NOMO-1 treated with dmso at 0.1 percent for 144 hours (cell line): ENCODE measurements around the gene MRGPRG.
"Not testable (repeated sequence)": the region's sequence is repeated elsewhere in the genome, so short reads cannot be mapped to it uniquely, and the experiment has no call there.

Experiments
- DNase-seq: peaks from one replicate; lab custom pipeline; 2025; ENCODE audit not compliant: unreplicated experiment; lab: John Stamatoyannopoulos, UW

MRGPRG gene

GRCh38 chr11:3218483-3219280 is at the start of gene MRGPRG:
Gene MRGPRG (minus strand): TSS chr11:3218813. CDS start chr11:3218813, 0 bp downstream.
- no peak for DNase-seq

GRCh38 chr11:3262548-3262947 is 43.9 kb upstream of the MRGPRG start:
- not testable (repeated sequence) for DNase-seq

GRCh38 chr11:3261831-3262230 is 43.2 kb upstream of the MRGPRG start:
- not testable (repeated sequence) for DNase-seq

- DNase-seq, result not testable (repeated sequence)
Measured at GRCh38 chr11:3257509-3257908, 38.9 kb upstream of the MRGPRG start.

DNA sequence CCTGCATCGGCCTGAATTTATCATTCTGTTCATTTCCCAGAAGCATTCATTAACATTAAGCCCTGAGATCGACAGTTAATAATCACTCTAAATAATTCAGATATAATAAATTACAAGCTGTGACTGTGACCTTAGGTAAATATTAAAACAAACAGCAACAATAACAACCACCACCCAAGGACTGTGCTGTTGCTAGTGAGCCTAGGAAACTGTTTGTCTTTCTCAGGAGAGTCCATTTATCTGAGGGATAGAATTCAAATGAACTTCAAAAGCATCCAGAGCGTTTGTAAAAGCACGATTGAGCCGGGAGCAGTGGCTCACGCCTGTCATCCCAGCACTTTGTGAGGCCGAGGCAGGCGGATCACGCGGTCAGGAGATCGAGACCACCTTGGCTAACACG is 36.6 kb upstream of the MRGPRG start:
- DNase-seq, result not testable (repeated sequence)

- not testable (repeated sequence) for DNase-seq
Measured at GRCh38 chr11:3254773-3255172, 36.2 kb upstream of the MRGPRG start.

DNA sequence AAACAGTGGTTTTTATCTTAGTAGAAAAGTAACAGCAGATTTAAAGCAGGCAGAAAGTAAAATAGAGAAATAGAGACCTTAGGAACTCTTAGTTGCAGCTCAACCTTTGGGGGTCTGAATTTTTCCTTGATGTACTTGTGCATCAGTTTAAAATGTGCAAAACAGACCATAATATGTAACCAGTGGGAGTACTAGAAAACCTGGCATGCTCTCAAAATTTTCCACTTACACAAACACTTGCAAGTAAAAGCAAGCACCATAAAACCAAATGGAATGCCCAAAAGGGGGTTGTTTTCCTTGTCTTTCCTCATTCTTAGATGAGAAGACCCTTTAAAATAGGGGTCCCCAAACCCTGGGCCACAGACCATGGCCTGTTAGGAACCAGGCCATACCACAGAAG is 26.5 kb upstream of the MRGPRG start:
- DNase-seq, result no peak

DNA sequence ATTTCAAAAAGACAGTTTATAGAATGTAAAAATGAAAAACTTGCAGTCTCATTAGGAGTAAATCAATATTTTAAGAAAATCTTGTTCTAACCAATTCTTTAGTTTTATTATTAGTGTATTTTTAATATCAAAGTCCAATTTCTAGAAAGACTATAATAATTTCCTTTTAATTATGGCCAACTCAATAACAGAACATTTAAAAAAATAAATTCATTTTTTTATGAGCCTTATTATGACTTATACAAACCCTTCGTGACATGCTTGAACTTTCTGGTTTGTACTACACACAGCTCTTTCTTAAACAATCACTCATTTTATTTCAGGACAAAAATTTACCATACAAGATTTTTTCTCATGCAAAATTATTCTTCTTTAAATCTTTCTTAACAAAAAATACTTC is 25.3 kb upstream of the MRGPRG start:
- DNase-seq, result no peak

DNA sequence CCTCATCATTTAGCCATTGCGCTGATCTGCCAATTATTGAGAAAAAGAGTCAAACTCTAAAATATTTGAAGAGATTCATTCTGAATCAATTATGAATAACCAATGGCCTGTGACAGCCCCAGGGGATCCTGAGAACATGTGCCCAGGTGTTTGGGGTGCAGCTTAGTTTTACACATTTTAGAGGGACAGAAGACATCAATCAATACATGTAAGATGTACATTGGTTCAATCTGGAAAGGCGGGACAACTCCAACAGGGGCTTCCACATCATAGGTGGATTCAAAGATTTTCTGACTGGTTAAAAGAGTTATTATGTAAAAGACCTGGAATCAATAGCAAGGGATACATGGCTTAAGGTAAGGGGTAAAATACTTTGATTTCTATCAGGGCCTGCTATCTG is 18.5 kb upstream of the MRGPRG start:
- DNase-seq, result no peak

DNA sequence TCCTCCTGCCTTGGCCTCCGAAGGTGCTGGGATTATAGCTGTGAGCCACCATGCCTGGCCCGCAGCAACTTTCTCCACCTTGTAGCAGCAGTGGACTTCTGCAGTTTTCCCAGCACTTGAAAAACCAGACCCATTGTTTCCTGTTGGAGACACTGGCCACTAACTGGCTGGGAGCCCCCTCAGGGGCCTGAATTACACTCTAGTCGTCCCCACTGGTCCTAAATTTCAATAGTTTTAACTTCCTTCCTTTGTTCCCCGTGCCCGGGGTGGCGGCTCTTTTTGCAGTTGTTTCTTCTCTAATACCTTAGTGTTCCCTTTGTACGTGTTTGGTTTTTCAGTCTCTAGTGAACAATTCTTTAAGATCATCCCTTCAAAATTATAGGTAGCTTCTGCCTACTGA is 16.2 kb upstream of the MRGPRG start:
- no peak for DNase-seq

DNA sequence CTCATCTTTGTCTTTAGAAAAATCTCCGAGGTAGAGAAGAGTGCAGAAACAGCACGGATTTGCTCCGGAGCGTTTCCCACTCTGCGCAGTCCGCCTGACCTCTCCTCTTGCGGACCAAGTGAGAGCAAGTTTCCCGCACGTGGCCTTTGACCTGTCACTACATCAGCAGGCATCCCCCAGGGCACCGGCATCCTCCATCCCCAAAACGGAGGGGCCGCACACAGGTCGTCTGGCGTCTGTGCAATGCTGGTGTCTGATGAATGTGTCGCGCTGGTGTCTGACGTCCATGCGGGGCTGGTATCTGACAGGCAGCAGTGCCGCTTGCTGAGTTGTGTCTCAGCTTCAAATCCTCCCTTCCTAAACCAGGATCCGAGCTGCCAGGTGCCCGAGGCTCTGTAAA is 14.3 kb upstream of the MRGPRG start:
- no peak for DNase-seq

DNA sequence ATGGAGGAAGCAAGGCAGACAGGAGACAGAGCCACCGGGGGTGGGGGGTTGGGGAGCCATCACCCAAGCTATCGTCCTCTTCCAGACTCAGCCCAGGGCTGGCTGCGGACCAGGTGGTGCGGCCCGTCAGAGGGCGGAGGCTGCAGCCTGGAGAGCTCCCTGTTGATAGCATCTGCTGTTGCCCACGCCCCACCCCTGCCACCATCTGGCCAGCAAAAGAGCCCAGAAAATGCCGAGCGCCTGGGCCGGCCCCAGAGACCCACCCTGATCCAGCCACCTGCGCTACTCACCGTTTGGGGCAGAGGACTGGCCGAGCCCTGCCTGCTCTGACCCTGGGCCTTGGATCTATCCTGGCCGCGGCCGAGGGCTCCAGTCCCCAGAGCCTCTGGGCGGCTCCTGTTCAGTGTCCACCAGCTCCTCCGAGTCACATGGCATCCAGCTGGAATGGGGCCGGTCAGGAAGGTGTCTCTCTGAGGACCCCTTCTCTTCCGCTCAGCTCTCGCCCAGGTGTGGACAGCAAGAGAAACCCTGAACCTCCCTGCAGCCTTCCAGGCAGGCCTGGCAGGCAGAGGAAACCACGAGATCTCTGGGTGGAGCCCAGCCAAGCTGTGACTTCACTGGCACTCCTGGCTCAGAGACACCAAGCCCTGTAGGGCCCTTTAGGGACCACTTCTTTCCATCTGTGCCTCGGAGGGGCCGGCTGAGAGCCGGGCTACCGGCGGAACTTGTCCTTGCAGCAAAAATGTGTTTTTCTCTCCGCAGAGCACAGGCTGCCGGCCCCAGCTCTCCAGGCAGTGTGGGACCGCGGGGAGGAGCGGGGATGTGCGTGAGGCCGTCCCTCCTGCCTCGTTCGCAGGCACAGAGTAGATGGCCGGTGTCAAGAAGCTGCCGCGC is 13.5 kb upstream of the MRGPRG start, which contains the start of gene MRGPRE:
MRGPRE (minus strand) TSS at position 567 of the 894 bp plus-strand sequence. CDS start 3,618 bp downstream, outside the sequence.
- DNase-seq, result no peak

DNA sequence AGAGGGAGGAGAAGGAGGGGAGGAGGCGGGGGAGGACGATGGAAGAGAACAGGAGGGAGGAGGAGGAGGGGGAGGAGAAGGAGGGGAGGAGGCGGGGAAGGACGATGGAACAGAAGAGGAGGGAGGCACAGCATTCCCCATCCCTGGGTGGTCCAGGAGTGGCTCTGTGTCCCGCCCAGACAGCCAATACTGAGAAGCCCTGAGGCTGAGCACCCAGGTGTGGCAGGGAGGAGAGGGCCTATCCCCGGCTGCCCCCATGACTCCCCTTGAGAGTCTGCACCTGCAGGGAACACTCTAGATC is 12.9 kb upstream of the MRGPRG start:
- no peak for DNase-seq

- no peak for DNase-seq
Measured at GRCh38 chr11:3230636-3231549, 12.3 kb upstream of the MRGPRG start.

DNA sequence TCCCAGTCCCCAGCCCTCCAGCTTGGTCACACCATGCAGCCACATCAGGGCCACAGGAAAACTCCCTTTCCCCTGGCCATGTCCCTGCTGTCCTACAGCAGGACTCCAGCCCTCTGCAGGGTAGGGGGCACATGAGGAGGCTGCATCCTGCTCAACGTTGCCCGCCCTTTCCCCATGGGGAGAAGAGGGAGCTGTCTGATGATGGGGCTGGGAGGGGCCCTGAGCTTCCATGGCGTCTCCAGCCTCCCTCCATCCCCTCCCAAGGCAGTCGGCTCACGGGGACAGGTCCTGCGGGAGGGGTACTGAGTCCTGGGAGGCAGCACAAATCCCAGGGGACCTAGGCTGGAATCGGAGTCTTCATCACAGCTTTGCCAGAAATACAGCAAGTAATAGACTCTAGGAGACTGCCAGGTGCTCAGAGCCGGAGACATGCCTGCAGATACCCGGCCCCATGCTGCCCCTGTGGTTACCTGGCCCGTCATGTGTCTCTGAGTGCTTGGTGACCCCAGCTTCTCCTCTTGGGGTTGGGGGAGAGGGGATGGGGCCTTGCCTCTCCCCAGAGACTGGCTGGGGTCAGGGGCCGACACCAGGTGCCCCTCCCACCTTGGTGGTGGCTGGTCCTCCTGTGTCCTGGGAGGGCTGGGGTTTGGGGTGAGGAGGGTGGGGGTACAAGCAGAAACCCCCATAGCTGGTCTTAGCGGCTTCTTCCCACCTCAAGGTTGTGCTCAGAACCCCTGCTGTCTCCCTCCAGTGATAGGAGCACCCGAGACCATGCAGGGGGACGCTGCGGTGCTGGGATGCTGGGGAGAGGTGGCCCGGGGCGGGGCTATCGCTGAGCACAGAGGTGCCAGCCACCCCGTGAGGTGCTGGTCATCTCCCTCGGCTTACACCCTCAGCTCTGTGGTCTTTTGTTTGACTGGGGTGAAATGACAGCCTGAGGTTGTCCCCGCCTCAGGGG is 11.3 kb upstream of the MRGPRG start:
- DNase-seq, result no peak

- no peak for DNase-seq
Measured at GRCh38 chr11:3228445-3228829, 9.8 kb upstream of the MRGPRG start.

DNA sequence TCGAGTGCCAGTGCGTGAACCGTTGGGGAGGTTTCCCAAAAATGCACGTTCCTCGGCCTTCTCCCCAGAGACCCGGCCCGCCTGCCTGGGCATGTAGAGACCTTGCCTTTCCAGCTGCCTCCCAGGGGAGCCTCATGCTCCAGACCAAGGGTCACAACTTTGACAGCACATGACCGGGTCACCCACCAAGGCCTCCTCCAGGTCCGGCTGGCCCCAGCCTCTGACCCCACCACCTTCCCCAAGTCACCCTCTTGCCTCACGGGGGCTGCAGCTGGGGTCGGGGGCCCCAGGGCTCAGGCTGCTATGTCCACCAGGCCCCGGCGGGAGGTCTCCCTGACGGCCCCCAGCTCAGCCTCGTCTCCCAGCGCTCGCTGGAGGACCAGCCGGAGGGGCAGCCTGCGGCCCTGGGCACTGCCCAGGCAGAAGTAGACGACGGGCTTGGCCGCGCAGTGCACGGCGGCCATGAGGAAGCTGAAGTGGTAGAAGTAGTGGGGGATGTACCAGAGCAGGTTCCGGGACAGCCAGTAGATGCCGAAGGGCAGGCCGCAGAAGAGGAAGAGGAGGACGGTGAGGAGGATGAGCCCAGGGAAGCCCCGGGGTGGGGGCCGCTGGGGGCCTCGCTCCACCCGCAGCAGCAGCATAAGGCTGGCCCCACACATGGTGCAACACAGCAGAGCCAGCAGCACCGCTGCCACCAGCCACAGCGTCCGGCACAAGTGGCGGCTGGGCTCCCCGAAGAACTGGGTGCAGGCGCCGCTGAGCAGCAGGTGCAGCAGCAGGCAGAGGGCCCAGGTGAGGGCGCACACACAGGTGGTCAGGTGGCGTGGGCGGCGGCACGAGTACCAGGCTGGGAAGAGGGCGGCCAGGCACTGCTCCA is 9.2 kb upstream of the MRGPRG start:
- DNase-seq, result peak; percentile 58

DNA sequence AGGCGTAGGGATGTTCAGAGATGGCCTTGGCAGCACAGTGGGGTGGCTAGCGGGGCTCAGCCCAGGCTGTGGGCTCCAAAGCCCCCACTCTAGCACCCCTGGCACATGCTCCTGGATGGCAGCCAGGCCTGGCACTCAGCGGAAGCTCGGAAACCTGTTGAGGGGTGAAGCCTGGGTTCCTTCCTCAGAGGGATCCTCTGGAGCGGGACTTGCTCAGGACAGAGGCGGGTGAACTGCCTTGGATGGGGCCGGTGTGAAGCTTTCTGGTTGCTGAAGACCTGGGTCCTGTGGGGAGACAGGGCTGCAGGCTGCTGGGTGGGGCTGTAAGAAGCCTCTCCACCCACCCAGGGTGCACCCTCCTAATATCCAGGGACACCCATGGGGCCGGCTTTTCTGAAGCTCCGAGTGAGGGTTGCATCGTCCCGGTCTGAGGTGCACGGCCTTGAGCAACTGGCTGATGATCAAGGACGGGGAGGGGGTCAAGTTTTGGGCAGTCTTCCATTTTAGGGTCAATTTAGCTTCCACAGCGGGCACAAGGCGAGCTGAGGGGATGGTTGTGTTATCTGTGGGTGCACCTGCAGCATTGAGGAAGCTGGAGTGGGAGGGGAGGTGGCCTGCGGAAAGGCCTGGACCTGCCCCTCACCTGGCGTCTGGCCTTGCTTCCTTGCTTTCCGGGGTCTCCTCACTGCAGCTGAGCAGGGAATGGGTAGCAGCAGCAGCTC is 8.4 kb upstream of the MRGPRG start:
- DNase-seq, result no peak
